Astrocyte of the hippocampus (primary cell): ENCODE data around the gene TTL.
"Not testable (repeated sequence)": the region's sequence is repeated elsewhere in the genome, so short reads cannot be mapped to it uniquely, and the experiment has no call there.

Experiments used
- DNase-seq: peaks from one replicate; pipeline ENCODE4 v3.0.0; 2011; ENCODE audit warnings: low read depth, low spot score

Gene TTL

GRCh38 chr2:112520234-112520783 lies 38.4 kb downstream of the TTL start:
- no peak for DNase-seq

- no peak for DNase-seq
Observed at GRCh38 chr2:112523291-112523777, 41.4 kb downstream of the TTL start.

GRCh38 chr2:112524276-112524675 lies 42.3 kb downstream of the TTL start:
- not testable (repeated sequence) for DNase-seq

GRCh38 chr2:112528541-112528940 lies 46.6 kb downstream of the TTL start:
- DNase-seq = no peak

GRCh38 chr2:112529757-112530156 lies 47.8 kb downstream of the TTL start:
- no peak for DNase-seq

GRCh38 chr2:112530728-112531127 lies 48.8 kb downstream of the TTL start:
- DNase-seq = no peak

GRCh38 chr2:112534826-112535225 lies 52.9 kb downstream of the TTL start:
- DNase-seq = no peak

GRCh38 chr2:112536665-112537064 lies 54.7 kb downstream of the TTL start:
- not testable (repeated sequence) for DNase-seq

- DNase-seq = no peak
Observed at GRCh38 chr2:112539306-112539705, 57.4 kb downstream of the TTL start.

- no peak for DNase-seq
Observed at GRCh38 chr2:112540906-112541305, 59.0 kb downstream of the TTL start.

- DNase-seq = peak; percentile 85
Observed at GRCh38 chr2:112541315-112542122, 59.6 kb downstream of the TTL start.

GRCh38 chr2:112542123-112542983 lies 60.4 kb downstream of the TTL start, which contains the start of gene POLR1B:
TSS of gene POLR1B (plus strand) at chr2:112542465. CDS start at chr2:112542495, 30 bp downstream.
- DNase-seq = peak; percentile 90

- DNase-seq = peak; percentile 33
Observed at GRCh38 chr2:112542984-112543661, 61.2 kb downstream of the TTL start.

GRCh38 chr2:112547333-112547732 lies 65.4 kb downstream of the TTL start:
- peak; percentile 47 for DNase-seq

- no peak for DNase-seq
Observed at GRCh38 chr2:112548980-112549379, 67.0 kb downstream of the TTL start.

GRCh38 chr2:112566104-112566503 lies 84.1 kb downstream of the TTL start:
- no peak for DNase-seq

- DNase-seq = not testable (repeated sequence)
Observed at GRCh38 chr2:112566508-112566907, 84.6 kb downstream of the TTL start.

GRCh38 chr2:112572005-112572404 lies 90.0 kb downstream of the TTL start:
- no peak for DNase-seq

GRCh38 chr2:112577756-112578155 lies 95.8 kb downstream of the TTL start:
- DNase-seq = peak; percentile 59

- peak; percentile 85 for DNase-seq
Observed at GRCh38 chr2:112579241-112579640, 97.3 kb downstream of the TTL start.

- no peak for DNase-seq
Observed at GRCh38 chr2:112580084-112580483, 98.1 kb downstream of the TTL start.
